NCI-H526 (cell line): Measurements from ENCODE around the gene BMI1.
"Not testable (repeated sequence)": the region's sequence is repeated elsewhere in the genome, so short reads cannot be mapped to it uniquely, and the experiment has no call there.

ENCODE experiments used
- DNase-seq, 2 experiments: peaks; one replicate each; lab custom pipeline; 2025; lab: John Stamatoyannopoulos, UW

The BMI1 gene

GRCh38 chr10:22320591-22321155 is at the start of gene BMI1:
Gene BMI1, plus strand, starts transcription at chr10:22321099. Its CDS starts 5,351 bp downstream, at chr10:22326450.
- peak; percentile 51 to 84 for DNase-seq

DNA sequence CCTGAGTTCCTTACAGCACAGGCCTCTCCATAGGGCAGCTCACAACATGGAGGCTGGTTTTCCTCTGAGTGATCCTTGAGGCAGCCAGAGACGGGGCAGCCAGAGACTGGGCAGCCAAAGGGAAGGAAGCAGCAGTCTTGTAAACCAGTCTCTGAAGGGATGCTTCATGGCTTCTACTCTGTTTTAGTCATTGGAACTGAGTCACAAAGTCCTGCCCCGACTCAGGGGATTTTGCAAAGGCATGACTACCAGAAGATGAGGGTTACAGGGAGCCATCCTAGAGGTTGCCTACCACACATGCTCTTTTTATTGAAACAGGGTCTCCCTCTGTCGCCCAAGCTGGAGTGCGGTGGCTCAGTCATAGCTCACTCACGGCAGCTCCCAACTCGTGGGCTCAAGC is 49.1 kb upstream of the BMI1 start:
- DNase-seq = no peak

- DNase-seq = no peak
Measured at GRCh38 chr10:22278441-22278782, 42.5 kb upstream of the BMI1 start.

DNA sequence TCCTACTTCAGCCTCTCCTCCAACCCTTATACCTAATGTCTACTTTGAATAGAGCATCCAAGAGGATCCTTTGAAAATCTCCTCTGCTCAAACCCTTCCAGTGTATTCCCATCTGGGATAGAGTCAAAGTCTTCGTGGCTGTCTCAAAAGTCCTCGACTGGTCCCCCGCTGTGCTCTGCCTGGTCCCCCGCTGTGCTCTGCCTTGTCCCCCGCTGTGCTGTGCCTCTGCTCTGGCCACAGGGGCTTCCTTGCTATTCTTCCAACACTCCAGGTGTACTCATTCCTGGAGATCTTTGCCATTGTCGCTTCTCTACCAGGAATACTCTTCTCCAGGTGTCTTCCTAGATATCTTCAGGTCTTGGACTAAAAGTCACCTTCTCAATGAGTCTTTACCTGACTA is 40.8 kb upstream of the BMI1 start:
- no peak for DNase-seq

DNA sequence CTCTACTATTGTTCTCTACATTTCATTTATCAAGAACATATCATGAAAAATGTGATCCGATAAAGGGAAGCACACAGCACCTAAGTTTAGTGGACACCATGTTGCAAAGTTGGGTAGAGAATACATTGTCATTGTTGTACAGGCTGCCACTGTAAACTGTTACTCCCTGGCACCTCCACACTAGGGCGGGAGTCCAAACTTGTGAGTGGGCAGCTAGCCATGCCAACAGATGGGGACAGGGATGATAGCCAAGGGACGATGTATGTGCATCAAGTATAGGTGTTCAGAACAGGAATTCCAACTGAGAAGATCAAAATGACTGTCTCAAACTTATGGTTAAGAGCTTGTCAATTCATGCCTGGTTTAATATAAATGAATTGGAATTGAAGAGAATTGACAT is 35.8 kb upstream of the BMI1 start:
- DNase-seq = no peak

DNA sequence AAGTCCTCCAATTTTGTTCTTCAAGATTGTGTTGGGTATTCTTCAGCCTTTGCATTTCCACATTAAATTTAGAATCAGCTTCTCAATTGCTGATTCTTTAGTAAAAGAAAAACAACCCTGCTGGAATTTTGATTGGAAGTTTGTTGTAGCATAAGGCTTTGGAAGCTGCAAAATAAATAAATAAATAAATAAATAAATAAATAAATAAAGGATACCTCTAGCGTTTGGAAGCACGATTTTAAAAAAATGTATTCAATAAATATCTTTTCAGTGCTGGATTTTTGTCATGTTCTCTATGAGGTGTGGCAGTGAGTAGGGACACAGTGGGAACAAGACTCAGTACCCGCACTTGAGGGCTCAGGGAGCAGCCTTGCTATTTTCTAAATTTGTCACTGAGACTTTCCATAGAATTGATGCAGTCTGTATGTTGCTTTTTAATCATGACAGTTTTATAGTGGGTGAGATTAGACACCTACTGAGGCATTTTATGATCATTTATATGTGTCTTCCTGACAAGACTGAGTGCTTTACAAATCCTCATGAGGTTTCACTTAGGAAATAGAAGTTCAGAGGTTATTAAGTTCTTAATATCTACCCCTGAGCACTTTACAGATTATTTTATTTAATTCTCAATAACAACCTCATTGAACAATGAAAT is 27.0 kb upstream of the BMI1 start:
- DNase-seq = no peak

DNA sequence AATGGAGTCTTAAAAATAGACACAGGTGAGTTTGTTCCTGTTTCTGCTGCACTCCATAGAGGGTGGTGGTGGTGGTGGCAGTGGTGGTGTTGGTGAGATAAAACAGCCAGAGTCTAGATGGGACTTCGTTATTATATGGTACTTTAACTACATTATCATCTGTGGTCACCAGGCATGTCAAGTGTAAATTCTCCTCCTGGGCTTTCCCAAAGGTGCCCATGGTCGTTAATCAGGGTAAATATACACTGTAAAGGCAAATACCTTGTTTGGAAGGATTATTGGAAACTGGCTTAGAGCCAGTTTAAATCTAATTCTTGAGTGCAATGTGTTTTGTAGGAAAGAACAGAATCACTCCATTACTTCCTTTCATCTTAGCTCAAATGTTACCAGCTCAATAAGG is 26.2 kb upstream of the BMI1 start:
- no peak for DNase-seq

DNA sequence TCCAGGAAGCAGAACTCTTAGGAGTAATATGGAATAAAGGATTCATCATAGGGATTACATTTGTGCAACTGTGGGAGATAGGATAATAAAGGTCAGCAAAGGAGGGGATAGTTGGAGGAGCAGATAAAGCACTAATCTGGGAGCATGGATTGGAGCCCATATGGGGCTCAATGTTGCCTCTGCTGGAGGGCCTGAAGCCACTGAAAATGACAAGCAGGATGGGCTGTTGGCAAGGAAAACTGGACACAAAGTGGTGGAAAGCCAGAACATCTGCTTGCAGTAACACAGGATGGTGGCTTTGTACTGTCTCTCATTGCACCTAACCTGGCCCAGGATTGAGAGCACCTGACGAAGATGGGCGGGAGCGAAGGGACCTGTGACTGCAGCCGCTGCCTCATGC is 19.7 kb upstream of the BMI1 start:
- DNase-seq = no peak

GRCh38 chr10:22303461-22303860 is 17.4 kb upstream of the BMI1 start:
- no peak for DNase-seq

GRCh38 chr10:22305721-22306120 is 15.2 kb upstream of the BMI1 start:
- DNase-seq = no peak

DNA sequence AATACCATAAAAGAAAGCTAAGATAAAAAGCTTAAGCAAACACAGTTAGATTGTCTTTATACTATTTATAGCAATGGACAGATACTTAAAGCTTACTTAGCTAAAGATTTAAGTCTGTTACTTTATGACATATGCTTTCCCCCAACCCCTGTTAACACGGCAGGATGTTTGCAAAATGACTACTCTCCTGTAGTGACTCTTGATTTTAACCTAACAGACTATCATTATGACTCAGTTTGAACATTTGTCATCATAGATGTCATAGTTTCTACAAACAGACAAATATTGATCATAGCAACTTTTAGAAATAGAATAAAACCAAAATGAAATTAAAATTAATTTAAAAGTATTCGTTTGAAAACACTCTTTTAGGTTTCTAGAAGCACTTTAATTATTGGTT is 12.5 kb upstream of the BMI1 start:
- no peak for DNase-seq

- no peak for DNase-seq
Measured at GRCh38 chr10:22309180-22310000, 11.5 kb upstream of the BMI1 start.

DNA sequence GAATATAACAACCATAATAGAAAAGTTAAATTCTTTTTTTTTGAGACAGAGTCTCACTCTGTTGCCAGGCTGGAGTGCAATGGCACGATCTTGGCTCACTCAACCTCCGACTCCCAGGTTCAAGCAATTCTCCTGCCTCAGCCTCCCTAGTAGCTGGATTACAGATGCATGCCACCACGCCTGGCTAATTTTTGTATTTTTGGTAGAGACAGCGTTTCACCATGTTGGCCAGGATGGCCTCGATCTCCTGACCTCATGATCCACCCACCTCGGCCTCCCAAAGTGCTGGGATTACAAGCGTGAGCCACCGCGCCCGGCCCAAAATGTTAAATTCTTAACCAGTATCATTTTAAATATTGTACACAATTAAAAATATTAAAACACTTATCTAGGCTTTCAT is 10.9 kb upstream of the BMI1 start:
- not testable (repeated sequence) for DNase-seq

- no peak for DNase-seq
Measured at GRCh38 chr10:22310928-22311327, 10.0 kb upstream of the BMI1 start.

GRCh38 chr10:22314852-22315251 is 6.0 kb upstream of the BMI1 start:
- DNase-seq = peak in 1 of 2 experiments; percentile 21

GRCh38 chr10:22315455-22316285 is 5.2 kb upstream of the BMI1 start:
- peak in 1 of 2 experiments; percentile 82 for DNase-seq

- peak; percentile 65 to 88 for DNase-seq
Measured at GRCh38 chr10:22316286-22317075, 4.4 kb upstream of the BMI1 start, which contains the start of gene COMMD3. Gene COMMD3, plus strand, starts transcription at chr10:22316388. Its CDS starts 30 bp downstream, at chr10:22316418.

- DNase-seq = peak in 1 of 2 experiments; percentile 70
Measured at GRCh38 chr10:22317076-22317370, 3.9 kb upstream of the BMI1 start.

DNA sequence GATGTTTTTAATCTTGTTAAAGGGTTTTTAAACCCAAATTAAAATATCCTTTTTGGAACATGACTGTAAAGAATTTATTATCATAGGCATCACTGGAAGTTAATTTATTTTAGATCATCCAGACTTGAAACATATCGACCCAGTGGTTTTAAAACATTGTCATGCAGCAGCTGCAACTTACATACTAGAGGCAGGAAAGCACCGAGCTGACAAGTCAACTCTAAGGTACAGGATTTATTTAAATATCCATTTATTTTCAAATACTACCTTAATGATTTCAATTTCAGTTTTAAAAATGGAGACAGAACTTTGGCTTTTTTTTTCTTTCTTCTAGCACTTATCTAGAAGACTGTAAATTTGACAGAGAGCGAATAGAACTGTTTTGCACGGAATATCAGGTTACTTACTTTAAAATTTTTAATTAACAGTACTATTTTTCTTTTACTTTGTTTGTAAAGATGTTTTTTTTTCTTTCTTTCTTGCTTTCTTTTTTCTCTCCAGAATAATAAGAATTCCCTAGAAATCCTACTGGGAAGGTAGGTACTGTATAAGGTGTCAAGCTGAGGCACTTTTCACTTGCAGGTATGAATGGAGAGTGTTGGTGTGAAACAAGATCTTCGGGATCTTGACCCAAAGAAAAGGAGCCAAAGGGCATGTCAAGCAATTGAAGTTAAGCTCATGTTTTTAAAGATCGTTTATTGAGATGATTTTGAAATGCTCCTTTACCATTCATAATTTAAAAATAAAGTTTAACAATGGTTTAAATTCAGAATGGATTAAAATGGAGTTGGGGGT is 2.9 kb upstream of the BMI1 start:
- DNase-seq = no peak

GRCh38 chr10:22318772-22319171 is 2.1 kb upstream of the BMI1 start:
- no peak for DNase-seq

GRCh38 chr10:22319547-22319979 is 1.3 kb upstream of the BMI1 start:
- no peak for DNase-seq
